Activated naive CD8-positive, alpha-beta T cell treated with anti-CD3 and anti-CD28 coated beads for 36 hours (primary cell): ENCODE data around the gene TTI1. TPM values are rescaled to one million over a fixed set of nuclear protein-coding genes. Genes with fewer than 3 reads are reported as not detected.

ENCODE experiments used
- DNase-seq: peaks from one replicate; pipeline ENCODE4 v3.0.0; 2021
- H3K27ac Mint-ChIP-seq: one replicate; pipeline ENCODE4 v1.8.0; 2022; ENCODE audit warnings: mild to moderate bottlenecking, moderate library complexity, mixed read lengths
- H3K27me3 Mint-ChIP-seq: one replicate; pipeline ENCODE4 v1.8.0; 2022; ENCODE audit warnings: mild to moderate bottlenecking, mixed read lengths
- H3K36me3 Mint-ChIP-seq: one replicate; pipeline ENCODE4 v1.8.0; 2021; ENCODE audit warnings: mild to moderate bottlenecking, mixed read lengths
- H3K4me1 Mint-ChIP-seq: one replicate; pipeline ENCODE4 v1.8.0; 2021; ENCODE audit warnings: mixed read lengths
- H3K4me3 Mint-ChIP-seq: one replicate; pipeline ENCODE4 v1.8.0; 2022; ENCODE audit warnings: mild to moderate bottlenecking, moderate library complexity, mixed read lengths
- H3K9me3 Mint-ChIP-seq: one replicate; pipeline ENCODE4 v1.8.0; 2022; ENCODE audit warnings: mixed read lengths
- total RNA-seq, 2 experiments: library from RNA; stranded (reverse); gene quantifications; one replicate each; pipeline ENCODE4 v1.2.3, GENCODE V29; 2021

The TTI1 gene
- total RNA-seq, 2 experiments from 2014 or later, result 38.1 to 40.7 TPM

GRCh38 chr20:37956107-37956585, 77.1 kb downstream of the TTI1 start:
- H3K4me1 Mint-ChIP-seq, result no peaks in the 10 kb centered on the region
- H3K4me3 Mint-ChIP-seq, result no peak overlapping the region
- no peak for DNase-seq
- peaks cover under 1% of the 10 kb centered on the region for H3K9me3 Mint-ChIP-seq
- H3K27me3 Mint-ChIP-seq, result no peaks in the 10 kb centered on the region
- peaks cover 1% of the 10 kb centered on the region for H3K36me3 Mint-ChIP-seq
- no peak overlapping the region for H3K27ac Mint-ChIP-seq

- no peaks in the 10 kb centered on the region for H3K27me3 Mint-ChIP-seq
- DNase-seq, result no peak
- H3K36me3 Mint-ChIP-seq, result peaks cover 1% of the 10 kb centered on the region
- no peaks in the 10 kb centered on the region for H3K4me1 Mint-ChIP-seq
- no peak overlapping the region for H3K4me3 Mint-ChIP-seq
- H3K9me3 Mint-ChIP-seq, result no peaks in the 10 kb centered on the region
- H3K27ac Mint-ChIP-seq, result no peak overlapping the region
These were observed 77.7 kb downstream of the TTI1 start for GRCh38 chr20:37955511-37955910.

- H3K27ac Mint-ChIP-seq, result no peak overlapping the region
- peaks cover 1% of the 10 kb centered on the region for H3K36me3 Mint-ChIP-seq
- no peaks in the 10 kb centered on the region for H3K27me3 Mint-ChIP-seq
- no peaks in the 10 kb centered on the region for H3K9me3 Mint-ChIP-seq
- no peak for DNase-seq
- no peaks in the 10 kb centered on the region for H3K4me1 Mint-ChIP-seq
- no peak overlapping the region for H3K4me3 Mint-ChIP-seq
These were observed 78.6 kb downstream of the TTI1 start for GRCh38 chr20:37954626-37955025.

DNA sequence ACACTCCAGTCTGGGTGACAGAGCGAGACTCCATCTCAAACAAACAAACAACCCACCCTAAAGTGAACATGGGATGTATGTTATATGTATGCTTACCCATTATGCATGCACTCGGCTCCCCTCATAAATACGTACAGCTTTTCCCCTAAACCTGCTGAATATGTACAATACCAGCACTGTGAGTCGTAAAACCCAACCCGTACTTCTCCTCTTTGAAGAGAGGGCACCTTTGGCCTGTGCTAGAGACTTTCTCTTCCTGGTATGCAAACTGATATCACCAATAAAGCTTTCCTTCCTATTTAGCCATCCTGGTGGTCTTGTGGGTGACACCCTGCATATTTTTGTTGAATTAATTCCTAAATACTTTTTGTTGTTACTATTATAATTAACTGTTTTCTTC, 79.1 kb downstream of the TTI1 start:
- Mint-ChIP-seq H3K9me3 (no peaks in the 10 kb centered on the region), H3K4me1 (no peaks in the 10 kb centered on the region), H3K27me3 (no peaks in the 10 kb centered on the region), H3K27ac (no peak overlapping the region), H3K36me3 (peaks cover 1% of the 10 kb centered on the region), H3K4me3 (no peak overlapping the region)
- no peak for DNase-seq

DNA sequence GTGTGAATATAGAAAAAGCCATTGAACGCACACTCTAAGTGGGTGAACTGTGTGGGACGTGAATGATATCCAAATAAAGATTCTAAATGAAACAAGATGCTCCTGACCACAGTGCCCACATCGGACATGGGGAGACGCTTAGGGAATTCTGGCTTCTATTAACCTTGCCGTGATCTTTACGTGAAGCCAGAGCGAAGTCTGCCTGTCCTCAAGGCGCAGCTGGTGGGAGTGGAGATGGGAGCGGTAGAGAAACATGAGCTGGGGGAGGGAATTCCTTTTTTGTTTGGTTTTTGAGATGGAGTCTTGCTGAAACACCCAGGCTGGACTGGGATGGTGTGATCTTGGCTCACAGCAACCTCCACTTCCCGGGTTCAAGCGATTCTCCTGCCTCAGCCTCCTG, 84.3 kb downstream of the TTI1 start:
- H3K36me3 Mint-ChIP-seq, result peaks cover 5% of the 10 kb centered on the region
- no peak overlapping the region for H3K4me3 Mint-ChIP-seq
- H3K27me3 Mint-ChIP-seq, result no peaks in the 10 kb centered on the region
- H3K4me1 Mint-ChIP-seq, result no peaks in the 10 kb centered on the region
- no peaks in the 10 kb centered on the region for H3K9me3 Mint-ChIP-seq
- no peak for DNase-seq
- H3K27ac Mint-ChIP-seq, result no peak overlapping the region

DNA sequence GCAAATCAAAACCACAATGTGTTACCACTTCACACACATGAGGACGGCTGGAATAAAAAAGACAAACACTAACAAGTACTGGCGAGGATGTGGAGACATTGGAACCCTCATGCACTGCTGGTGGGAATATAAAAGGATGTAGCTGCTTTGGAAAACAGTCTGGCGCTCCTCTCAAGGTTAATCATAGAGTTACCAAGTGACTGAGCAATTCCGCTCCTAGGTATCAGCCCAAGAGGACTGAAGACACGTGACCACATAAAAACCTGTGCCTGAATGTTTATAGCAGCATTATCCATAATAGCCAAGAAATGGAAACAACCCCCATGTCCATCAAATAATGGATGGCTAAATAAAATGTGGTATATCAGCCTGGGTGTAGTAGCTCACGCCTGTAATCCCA, 85.3 kb downstream of the TTI1 start:
- Mint-ChIP-seq H3K9me3 (no peaks in the 10 kb centered on the region), H3K36me3 (peaks cover 5% of the 10 kb centered on the region), H3K27ac (no peak overlapping the region), H3K4me1 (no peaks in the 10 kb centered on the region), H3K27me3 (no peaks in the 10 kb centered on the region), H3K4me3 (no peak overlapping the region)
- no peak for DNase-seq

- DNase-seq, result no peak
- Mint-ChIP-seq H3K27ac (no peak overlapping the region), H3K4me1 (no peaks in the 10 kb centered on the region), H3K27me3 (no peaks in the 10 kb centered on the region), H3K36me3 (peaks cover 4% of the 10 kb centered on the region), H3K4me3 (no peak overlapping the region), H3K9me3 (no peaks in the 10 kb centered on the region)
These were observed 86.3 kb downstream of the TTI1 start for GRCh38 chr20:37946946-37947345.

DNA sequence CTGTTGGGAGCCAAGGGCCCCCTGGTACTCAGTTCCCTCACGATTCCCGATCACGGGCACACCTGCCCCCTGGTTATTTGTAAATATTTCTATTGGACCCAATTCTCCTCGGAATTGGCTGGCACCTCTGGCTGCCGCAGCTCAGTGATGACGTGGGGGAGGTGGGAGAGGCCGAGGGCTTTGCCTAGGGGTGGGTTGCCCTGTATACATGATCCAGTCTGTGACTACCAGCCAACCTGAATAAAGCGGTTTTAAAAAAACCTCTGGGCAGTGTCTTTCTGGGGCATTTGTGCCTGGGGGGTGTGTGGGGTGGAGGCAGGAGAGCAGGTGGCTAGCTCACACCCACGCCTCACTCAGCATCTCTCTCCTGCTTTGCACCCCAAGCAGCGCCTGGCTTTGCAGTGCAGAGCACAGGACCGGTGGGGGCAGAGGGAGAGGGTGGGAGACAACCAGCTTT, 88.1 kb downstream of the TTI1 start:
- DNase-seq, result no peak
- Mint-ChIP-seq H3K4me3 (no peak overlapping the region), H3K36me3 (peaks cover 4% of the 10 kb centered on the region), H3K9me3 (no peaks in the 10 kb centered on the region), H3K4me1 (no peaks in the 10 kb centered on the region), H3K27ac (no peak overlapping the region), H3K27me3 (no peaks in the 10 kb centered on the region)

DNA sequence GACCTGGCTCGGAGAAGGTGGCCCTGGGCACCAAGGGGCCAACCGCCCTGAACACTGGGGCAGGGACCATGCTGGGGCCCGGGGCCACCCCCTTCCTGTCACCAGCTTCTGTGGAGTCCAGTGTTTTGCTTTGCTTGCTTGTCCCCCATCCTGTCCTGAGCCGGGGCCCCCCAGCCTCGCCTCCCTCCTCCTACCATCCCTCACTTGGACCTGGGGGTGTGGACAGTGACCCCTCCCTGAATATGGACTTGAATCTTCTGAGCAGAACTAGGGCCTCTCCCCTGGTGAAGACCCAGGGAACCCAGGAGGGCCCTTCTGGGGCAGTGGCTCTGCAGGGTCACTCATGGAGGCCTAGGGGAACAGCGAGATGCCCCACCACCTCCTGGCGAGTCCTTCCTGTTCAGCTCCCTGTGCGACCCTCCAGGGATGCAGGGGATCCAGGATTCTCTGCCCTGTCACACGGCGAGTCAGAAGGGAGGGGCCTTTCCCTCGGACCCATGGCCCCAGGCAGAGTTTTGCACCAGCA, 88.7 kb downstream of the TTI1 start:
- peaks cover 4% of the 10 kb centered on the region for H3K36me3 Mint-ChIP-seq
- no peak for DNase-seq
- no peak overlapping the region for H3K4me3 Mint-ChIP-seq
- no peaks in the 10 kb centered on the region for H3K4me1 Mint-ChIP-seq
- H3K9me3 Mint-ChIP-seq, result no peaks in the 10 kb centered on the region
- H3K27ac Mint-ChIP-seq, result no peak overlapping the region
- no peaks in the 10 kb centered on the region for H3K27me3 Mint-ChIP-seq

DNA sequence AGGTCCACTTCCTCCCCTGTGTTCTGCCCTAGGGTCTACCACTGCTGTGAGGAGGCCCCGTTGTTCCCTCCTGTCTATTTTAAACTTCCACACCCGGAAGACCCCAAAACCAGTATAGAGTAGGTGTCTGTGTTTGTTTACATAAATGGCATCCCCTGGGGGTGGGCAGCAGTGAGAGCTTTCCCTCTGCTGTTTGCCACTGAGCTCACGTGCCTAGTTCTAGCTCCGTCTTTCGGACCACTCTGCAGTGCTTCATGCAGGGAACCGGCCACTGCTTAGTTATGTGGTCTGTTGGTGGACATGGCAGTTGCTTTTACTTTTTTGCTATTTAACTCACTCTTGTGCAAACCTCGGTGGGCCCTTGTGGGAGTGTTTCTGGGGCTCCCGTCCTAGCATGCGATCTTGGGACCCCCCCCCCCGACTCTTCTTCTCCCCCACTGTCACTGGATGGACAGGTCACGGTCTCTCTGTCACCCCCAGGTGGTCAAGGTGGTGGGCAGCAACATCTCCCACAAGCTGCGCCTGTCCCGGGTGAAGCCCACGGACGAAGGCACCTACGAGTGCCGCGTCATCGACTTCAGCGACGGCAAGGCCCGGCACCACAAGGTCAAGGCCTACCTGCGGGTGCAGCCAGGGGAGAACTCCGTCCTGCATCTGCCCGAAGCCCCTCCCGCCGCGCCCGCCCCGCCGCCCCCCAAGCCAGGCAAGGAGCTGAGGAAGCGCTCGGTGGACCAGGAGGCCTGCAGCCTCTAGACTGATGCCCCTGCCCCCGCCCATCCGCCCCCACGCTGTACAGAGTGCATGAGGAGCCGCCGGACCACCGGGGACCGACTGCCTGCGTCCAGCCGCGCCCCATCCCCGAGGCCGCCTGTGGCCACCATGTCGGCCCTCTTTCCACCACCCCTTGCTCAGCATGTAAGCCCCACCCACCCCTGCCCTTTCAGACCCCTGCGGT, 89.5 kb downstream of the TTI1 start:
- Mint-ChIP-seq H3K27ac (no peak overlapping the region), H3K36me3 (peaks cover 4% of the 10 kb centered on the region), H3K4me1 (no peaks in the 10 kb centered on the region), H3K27me3 (no peaks in the 10 kb centered on the region), H3K9me3 (no peaks in the 10 kb centered on the region), H3K4me3 (no peak overlapping the region)
- DNase-seq, result no peak

- H3K4me3 Mint-ChIP-seq, result no peak overlapping the region
- H3K9me3 Mint-ChIP-seq, result no peaks in the 10 kb centered on the region
These were observed 90.2 kb downstream of the TTI1 start for GRCh38 chr20:37943033-37943432.

GRCh38 chr20:37941992-37942391, 91.3 kb downstream of the TTI1 start:
- Mint-ChIP-seq H3K4me1 (no peaks in the 10 kb centered on the region), H3K27me3 (no peaks in the 10 kb centered on the region), H3K4me3 (no peak overlapping the region), H3K9me3 (no peaks in the 10 kb centered on the region), H3K27ac (no peak overlapping the region), H3K36me3 (no peaks in the 10 kb centered on the region)
- no peak for DNase-seq

More at GRCh38 chr20:37943033-37943432, 90.2 kb downstream of the TTI1 start:
- no peak for DNase-seq
- Mint-ChIP-seq H3K27ac (no peak overlapping the region), H3K4me1 (no peaks in the 10 kb centered on the region), H3K27me3 (no peaks in the 10 kb centered on the region), H3K36me3 (peaks cover 4% of the 10 kb centered on the region)

DNA sequence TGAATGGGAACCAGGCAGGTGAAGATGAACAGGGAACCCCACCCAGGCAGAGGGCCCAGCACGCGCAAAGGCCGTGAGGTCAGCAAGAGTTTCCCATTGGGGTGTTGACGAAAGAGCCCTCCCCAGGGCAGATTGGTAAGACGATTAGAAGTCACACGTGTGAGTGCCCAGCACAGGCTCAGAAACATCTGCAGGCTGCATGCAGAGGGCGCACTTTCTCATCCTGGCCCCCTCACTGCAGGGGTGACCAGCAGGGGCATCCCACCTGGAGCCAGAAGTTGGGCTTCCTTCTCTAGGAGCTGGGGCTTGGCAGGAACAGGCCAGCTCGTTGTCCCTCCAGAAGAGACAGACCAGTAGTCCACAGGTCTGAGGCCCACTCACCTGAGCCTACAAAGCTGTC, 91.9 kb downstream of the TTI1 start:
- H3K27ac Mint-ChIP-seq, result no peak overlapping the region
- H3K27me3 Mint-ChIP-seq, result no peaks in the 10 kb centered on the region
- H3K36me3 Mint-ChIP-seq, result no peaks in the 10 kb centered on the region
- no peak for DNase-seq
- no peaks in the 10 kb centered on the region for H3K4me1 Mint-ChIP-seq
- no peak overlapping the region for H3K4me3 Mint-ChIP-seq
- H3K9me3 Mint-ChIP-seq, result no peaks in the 10 kb centered on the region

DNA sequence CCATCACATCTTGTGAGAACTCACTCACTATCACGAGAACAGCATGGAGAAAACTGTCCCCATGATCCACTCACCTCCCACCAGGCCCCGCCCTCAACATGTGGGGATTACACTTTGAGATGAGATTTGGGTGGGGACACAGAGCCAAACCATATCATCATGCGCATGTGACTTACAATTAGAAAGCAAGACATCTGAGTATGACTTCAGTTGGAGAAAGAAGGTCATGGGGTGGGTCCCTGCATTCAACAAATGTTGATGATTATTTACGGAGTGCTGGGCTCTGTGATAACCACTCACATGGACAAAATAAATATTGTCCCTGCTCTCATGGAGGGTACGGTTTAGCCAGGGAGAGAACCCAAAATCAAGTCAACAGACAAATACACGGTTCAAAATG, 92.4 kb downstream of the TTI1 start:
- no peak overlapping the region for H3K27ac Mint-ChIP-seq
- H3K9me3 Mint-ChIP-seq, result no peaks in the 10 kb centered on the region
- H3K27me3 Mint-ChIP-seq, result no peaks in the 10 kb centered on the region
- no peaks in the 10 kb centered on the region for H3K4me1 Mint-ChIP-seq
- H3K4me3 Mint-ChIP-seq, result no peak overlapping the region
- no peak for DNase-seq
- no peaks in the 10 kb centered on the region for H3K36me3 Mint-ChIP-seq

GRCh38 chr20:37939701-37940560, 93.3 kb downstream of the TTI1 start:
- Mint-ChIP-seq H3K4me3 (no peak overlapping the region), H3K4me1 (no peaks in the 10 kb centered on the region), H3K36me3 (no peaks in the 10 kb centered on the region), H3K27me3 (no peaks in the 10 kb centered on the region), H3K9me3 (no peaks in the 10 kb centered on the region), H3K27ac (no peak overlapping the region)
- DNase-seq, result no peak
